Measurements from ENCODE around the gene TNFAIP8L1.

DNA sequence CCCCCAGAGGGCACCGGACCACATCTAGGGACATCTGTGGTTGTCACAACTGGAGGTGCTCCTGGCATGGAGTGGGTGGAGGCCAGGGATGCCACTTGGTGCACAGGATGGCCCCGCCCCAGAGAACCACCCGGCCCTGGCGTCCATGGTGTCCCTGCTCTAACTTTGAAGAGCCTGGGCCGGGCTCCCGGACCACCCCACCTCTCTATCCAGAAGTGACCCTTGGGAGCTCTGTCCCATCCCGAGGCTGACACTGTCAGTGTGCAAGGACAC lies 53.7 kb downstream of the TNFAIP8L1 start:
- TF ChIP-seq CTCF (conservative IDR thresholded peaks at IDR 0.05; ENCODE audit: low read depth, low read length) (no peak), EZH2 (IDR thresholded peaks at IDR 0.05; ENCODE audit: low read length, unreplicated experiment) (no peak)

Data from PC-3 (cell line).